Chondrocyte (in vitro differentiated cells): Measurements from ENCODE around the gene SAMMSON. TPM values are rescaled to one million over a fixed set of nuclear protein-coding genes. Genes with fewer than 3 reads are reported as not detected.

Experiments
- DNase-seq: peaks from one replicate; pipeline ENCODE4 v3.0.0; 2021; ENCODE audit warnings: mixed read lengths, low spot score
- H3K27ac Mint-ChIP-seq: one replicate; pipeline ENCODE4 v1.8.0; 2021; ENCODE audit warnings: mild to moderate bottlenecking, moderate library complexity, mixed read lengths; ENCODE audit not compliant: unreplicated experiment
- H3K27me3 Mint-ChIP-seq: 2 replicates; pipeline ENCODE4 v1.8.0; 2021; ENCODE audit warnings: low read depth, mixed read lengths
- H3K36me3 Mint-ChIP-seq: 2 replicates; pipeline ENCODE4 v1.8.0; 2021; ENCODE audit warnings: low read depth, mixed read lengths
- H3K4me1 Mint-ChIP-seq: 2 replicates; pipeline ENCODE4 v1.8.0; 2021; ENCODE audit warnings: low read depth, mild to moderate bottlenecking, mixed read lengths
- H3K4me3 Mint-ChIP-seq: one replicate; pipeline ENCODE4 v1.8.0; 2021; ENCODE audit warnings: mild to moderate bottlenecking, moderate library complexity, mixed read lengths; ENCODE audit not compliant: unreplicated experiment
- H3K9me3 Mint-ChIP-seq: 2 replicates; pipeline ENCODE4 v1.8.0; 2021; ENCODE audit warnings: low read depth, mixed read lengths
- CTCF ChIP-seq: fragments of 200-600 bp; sonication (generic); IDR thresholded peaks from 2 replicates; pipeline ENCODE4 v1.5.0; 2021; ENCODE audit warnings: antibody characterized with exemption, mild to moderate bottlenecking, moderate library complexity
- total RNA-seq: library from RNA; stranded (reverse); gene quantifications from 3 replicates; pipeline ENCODE4 v1.2.1, GENCODE V29; 2021

Gene SAMMSON
- total RNA-seq, 1 donor from 2014 or later: not detected

GRCh38 chr3:70075101-70075500 is 75.6 kb downstream of the SAMMSON start:
- Mint-ChIP-seq H3K4me3 (no peak overlapping the region), H3K9me3 (peaks cover 11% of the 10 kb centered on the region), H3K4me1 (peaks cover 23% of the 10 kb centered on the region), H3K27ac (no peak overlapping the region), H3K36me3 (peaks cover 4% of the 10 kb centered on the region), H3K27me3 (peaks cover 34% of the 10 kb centered on the region)
- no peak for DNase-seq
- TF ChIP-seq CTCF: no peak

- Mint-ChIP-seq H3K9me3 (peaks cover 11% of the 10 kb centered on the region), H3K27me3 (peaks cover 37% of the 10 kb centered on the region), H3K4me1 (peaks cover 20% of the 10 kb centered on the region), H3K27ac (no peak overlapping the region), H3K36me3 (peaks cover 4% of the 10 kb centered on the region), H3K4me3 (no peak overlapping the region)
- DNase-seq: no peak
- no peak for TF ChIP-seq CTCF
These were observed 76.9 kb downstream of the SAMMSON start for GRCh38 chr3:70076396-70076795.

- no peak for DNase-seq
- H3K36me3 Mint-ChIP-seq: peaks cover 4% of the 10 kb centered on the region
- H3K4me3 Mint-ChIP-seq: no peak overlapping the region
- peaks cover 42% of the 10 kb centered on the region for H3K27me3 Mint-ChIP-seq
- H3K4me1 Mint-ChIP-seq: peaks cover 9% of the 10 kb centered on the region
- peaks cover 11% of the 10 kb centered on the region for H3K9me3 Mint-ChIP-seq
- no peak overlapping the region for H3K27ac Mint-ChIP-seq
- TF ChIP-seq CTCF: no peak
These were observed 79.2 kb downstream of the SAMMSON start for GRCh38 chr3:70078778-70079177.

- Mint-ChIP-seq H3K4me1 (no peaks in the 10 kb centered on the region), H3K36me3 (no peaks in the 10 kb centered on the region), H3K27me3 (peaks cover 25% of the 10 kb centered on the region), H3K4me3 (no peak overlapping the region), H3K27ac (no peak overlapping the region), H3K9me3 (no peaks in the 10 kb centered on the region)
- DNase-seq: no peak
- no peak for TF ChIP-seq CTCF
These were observed 86.1 kb downstream of the SAMMSON start for GRCh38 chr3:70085613-70086012.

GRCh38 chr3:70086336-70086735 is 86.8 kb downstream of the SAMMSON start:
- TF ChIP-seq CTCF: no peak
- Mint-ChIP-seq H3K4me3 (no peak overlapping the region), H3K4me1 (no peaks in the 10 kb centered on the region), H3K36me3 (no peaks in the 10 kb centered on the region), H3K27ac (no peak overlapping the region), H3K27me3 (peaks cover 25% of the 10 kb centered on the region), H3K9me3 (no peaks in the 10 kb centered on the region)
- no peak for DNase-seq
